GM21825 (cell line): ENCODE results near the gene FLAD1.

Source experiments
- ATAC-seq: cut with Tn5 transposase; IDR thresholded peaks from one replicate; pipeline ENCODE4 v1.9.1; 2021; ENCODE audit warnings: mild to moderate bottlenecking, moderate library complexity; ENCODE audit not compliant: unreplicated experiment

Gene FLAD1

GRCh38 chr1:155034318-155035208 lies 51.4 kb downstream of the FLAD1 start:
- no peak for ATAC-seq

GRCh38 chr1:155035936-155036335 lies 52.8 kb downstream of the FLAD1 start:
- ATAC-seq = no peak

GRCh38 chr1:155037043-155037442 lies 53.9 kb downstream of the FLAD1 start:
- ATAC-seq = no peak

- ATAC-seq = no peak
These were observed 54.8 kb downstream of the FLAD1 start for GRCh38 chr1:155037851-155038441.

GRCh38 chr1:155038602-155039307 lies 55.6 kb downstream of the FLAD1 start:
- ATAC-seq = no peak

GRCh38 chr1:155039308-155039669 lies 56.1 kb downstream of the FLAD1 start:
- no peak for ATAC-seq

- no peak for ATAC-seq
These were observed 57.4 kb downstream of the FLAD1 start for GRCh38 chr1:155040358-155041093.
